Naive thymus-derived CD4-positive, alpha-beta T cell (primary cell): ENCODE results near the gene WWOX. TPM values are rescaled to one million over a fixed set of nuclear protein-coding genes. Genes with fewer than 3 reads are reported as not detected.

Experiments used
- ATAC-seq: fragments of 150-1000 bp; cut with Tn5 transposase; 2 replicates; pipeline ENCODE4 v1.10.0; 2021; ENCODE audit warnings: mild to moderate bottlenecking, moderate library complexity
- CTCF ChIA-PET: fragments of 350-600 bp; sonication (Branson Sonifier 250); formaldehyde crosslinking; loops from one replicate; lab custom pipeline; 2021; ENCODE audit warnings: antibody characterized with exemption; lab: Charles Lee
- POLR2A ChIA-PET: fragments of 350-600 bp; sonication (Branson Sonifier 250); formaldehyde crosslinking; loops from one replicate; lab custom pipeline; 2021; ENCODE audit warnings: antibody characterized with exemption, inconsistent platforms; lab: Charles Lee
- DNase-seq, 9 donors: peaks; one replicate each; pipeline versions ENCODE4 v3.0.0 to v3.0.0-alpha.2; 2020 to 2022; ENCODE audit warnings: mixed read lengths in 1 of 9
- H3K27ac ChIP-seq: one replicate; pipeline ENCODE4 v1.7.0; 2013; ENCODE audit warnings: mild to moderate bottlenecking, low read depth, low read length, moderate library complexity
- H3K27me3 ChIP-seq, 2 donors: one replicate each; pipeline ENCODE4 v1.7.0; 2013; ENCODE audit warnings: low read length in 2 of 2, mild to moderate bottlenecking in 2 of 2, moderate library complexity in 2 of 2; ENCODE audit not compliant: control insufficient read depth in 2 of 2, insufficient read depth in 2 of 2
- H3K36me3 ChIP-seq, 3 experiments: 1 replicate in 2 of 3; 2 replicates in 1 of 3; pipeline ENCODE4 v1.7.0; 2013; ENCODE audit warnings: low read length in 3 of 3, mild to moderate bottlenecking in 3 of 3, moderate library complexity in 1 of 3; ENCODE audit not compliant: insufficient read depth in 3 of 3, control insufficient read depth in 2 of 3
- H3K4me1 ChIP-seq, 2 donors: one replicate each; pipeline ENCODE4 v1.7.0; 2013; ENCODE audit warnings: low read length in 2 of 2, mild to moderate bottlenecking in 2 of 2, moderate library complexity in 1 of 2; ENCODE audit not compliant: control insufficient read depth in 2 of 2, insufficient read depth in 2 of 2
- H3K4me3 ChIP-seq: 2 replicates; pipeline ENCODE4 v1.7.0; 2013; ENCODE audit warnings: mild to moderate bottlenecking, low read length
- H3K9me3 ChIP-seq, 3 experiments: 1 replicate in 2 of 3; 2 replicates in 1 of 3; pipeline ENCODE4 v1.7.0; 2013; ENCODE audit warnings: low read length in 3 of 3; ENCODE audit not compliant: control insufficient read depth in 2 of 3
- H3K27ac Mint-ChIP-seq, 9 donors: one replicate each; pipeline ENCODE4 v1.8.0; 2020 to 2022; ENCODE audit warnings: mixed read lengths in 9 of 9, mild to moderate bottlenecking in 8 of 9, moderate library complexity in 5 of 9, inconsistent platforms in 2 of 9
- H3K27me3 Mint-ChIP-seq, 5 donors: one replicate each; pipeline ENCODE4 v1.8.0; 2021 to 2022; ENCODE audit warnings: mixed read lengths in 5 of 5, mild to moderate bottlenecking in 1 of 5
- H3K36me3 Mint-ChIP-seq, 5 donors: one replicate each; pipeline ENCODE4 v1.8.0; 2020 to 2022; ENCODE audit warnings: mixed read lengths in 5 of 5, mild to moderate bottlenecking in 3 of 5, inconsistent platforms in 1 of 5
- H3K4me1 Mint-ChIP-seq, 7 donors: one replicate each; pipeline ENCODE4 v1.8.0; 2020 to 2022; ENCODE audit warnings: mixed read lengths in 7 of 7, mild to moderate bottlenecking in 3 of 7, inconsistent platforms in 1 of 7
- H3K4me3 Mint-ChIP-seq, 10 donors: one replicate each; pipeline ENCODE4 v1.8.0; 2020 to 2022; ENCODE audit warnings: mild to moderate bottlenecking in 10 of 10, mixed read lengths in 10 of 10, moderate library complexity in 6 of 10, inconsistent platforms in 2 of 10
- H3K9me3 Mint-ChIP-seq, 11 donors: one replicate each; pipeline ENCODE4 v1.8.0; 2020 to 2022; ENCODE audit warnings: mixed read lengths in 11 of 11, mild to moderate bottlenecking in 4 of 11, inconsistent platforms in 1 of 11, moderate library complexity in 1 of 11
- intact Hi-C, 2 donors: fragments of 100-400 bp; cut with micrococcal nuclease; formaldehyde crosslinking; loops; one replicate each; pipeline ENCODE4 v1.15.1; 2023
- polyA plus RNA-seq, 2 donors: library from polyadenylated mRNA; unstranded; fragments of 300-500 nt; fragmentation: Illumina TruSeq; gene quantifications; one replicate each; pipeline ENCODE4 v1.2.3, GENCODE V29; 2021
- total RNA-seq, 6 experiments: library from RNA in 5 of 6; stranded (reverse) in 5 of 6; gene quantifications; 1 replicate in 5 of 6; 2 replicates in 1 of 6; pipeline ENCODE4 v1.2.3 and lab custom pipeline; 2021 to 2026

Gene WWOX
- total and polyA plus RNA-seq, 7 experiments from 2014 or later: 13.8 to 31.1 (median 20.8) TPM

- Mint-ChIP-seq H3K9me3 (peaks cover 0 to 5% (median 0%) of the 10 kb centered on the region in 11 donors), H3K36me3 (peaks cover 0 to 25% (median 7%) of the 10 kb centered on the region in 5 donors), H3K27me3 (no peaks in the 10 kb centered on the region), H3K4me1 (peaks cover 0 to 3% (median 2%) of the 10 kb centered on the region in 7 donors), H3K27ac (no peak overlapping the region), H3K4me3 (no peak overlapping the region)
- Histone ChIP-seq H3K4me3 (no peak overlapping the region), H3K4me1 (no peaks in the 10 kb centered on the region), H3K36me3 (no peaks in the 10 kb centered on the region), H3K27ac (no peak overlapping the region), H3K27me3 (no peaks in the 10 kb centered on the region), H3K9me3 (no peaks in the 10 kb centered on the region)
- DNase-seq (no peak), ATAC-seq (no peak)
- ChIA-PET CTCF (no interaction called here), POLR2A (no interaction called here)
- intact Hi-C loops: loop anchor here in 1 of 2 donors (10.0 kb wide), 1 partner anchor 324 kb away; no protein-coding TSS in a partner anchor
These were observed 339.2 kb downstream of the WWOX start for GRCh38 chr16:78438632-78439031.

DNA sequence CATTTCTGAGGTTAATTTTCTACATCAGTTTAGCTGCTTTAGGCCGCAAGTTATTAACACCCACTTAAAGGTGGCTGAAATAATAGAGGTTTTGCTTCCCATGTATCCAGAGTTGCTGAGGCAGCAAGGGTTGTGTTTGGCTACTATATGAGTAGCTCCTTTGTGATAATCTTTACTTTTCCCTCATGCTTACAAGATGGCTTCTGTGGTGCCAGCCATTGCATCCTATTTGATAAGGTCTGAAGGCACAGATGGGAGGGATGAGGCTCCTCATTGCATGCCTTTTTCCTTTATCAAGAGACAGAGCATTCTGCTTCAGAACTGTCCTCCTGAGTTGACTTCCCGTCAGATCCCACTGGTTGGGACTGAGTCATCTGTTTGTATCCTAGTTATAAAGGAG, 340.2 kb downstream of the WWOX start:
- Mint-ChIP-seq H3K27ac (no peak overlapping the region), H3K4me3 (no peak overlapping the region), H3K36me3 (peaks cover 0 to 17% (median 0%) of the 10 kb centered on the region in 5 donors), H3K9me3 (peaks cover 0 to 4% (median 0%) of the 10 kb centered on the region in 11 donors), H3K4me1 (peaks cover 0 to 9% (median 3%) of the 10 kb centered on the region in 7 donors), H3K27me3 (no peaks in the 10 kb centered on the region)
- no peak overlapping the region for H3K4me3 ChIP-seq
- intact Hi-C loops: loop anchor here in 1 of 2 donors (10.0 kb wide), 1 partner anchor 325 kb away; no protein-coding TSS in a partner anchor
- no peaks in the 10 kb centered on the region for H3K27me3 ChIP-seq
- H3K27ac ChIP-seq: no peak overlapping the region
- ChIA-PET CTCF (no interaction called here), POLR2A (no interaction called here)
- no peaks in the 10 kb centered on the region for H3K4me1 ChIP-seq
- ATAC-seq: no peak
- DNase-seq: no peak
- no peaks in the 10 kb centered on the region for H3K36me3 ChIP-seq
- no peaks in the 10 kb centered on the region for H3K9me3 ChIP-seq

DNA sequence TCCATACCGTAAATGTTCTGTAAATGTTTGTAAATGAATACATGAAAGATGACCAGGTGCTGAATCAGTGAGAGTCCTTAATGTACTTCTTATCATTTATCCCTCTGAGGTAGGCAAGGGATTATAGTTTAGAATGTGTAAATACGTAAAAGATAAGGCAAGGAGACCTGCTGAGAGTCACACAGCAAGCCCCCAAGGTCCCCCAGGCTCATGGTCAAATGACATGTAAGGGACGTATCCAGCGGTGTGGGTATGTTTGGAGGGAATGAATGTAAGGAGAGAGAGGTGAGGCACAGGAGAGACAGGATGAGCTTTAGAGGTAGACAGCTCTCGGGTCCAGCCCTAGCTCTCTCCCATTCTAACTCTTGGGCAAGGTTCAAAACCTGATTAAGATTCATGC, 341.8 kb downstream of the WWOX start:
- no peaks in the 10 kb centered on the region for H3K9me3 ChIP-seq
- Mint-ChIP-seq H3K36me3 (peaks cover 0 to 9% (median 0%) of the 10 kb centered on the region in 5 donors), H3K9me3 (peaks cover 0 to 4% (median 0%) of the 10 kb centered on the region in 11 donors), H3K27me3 (no peaks in the 10 kb centered on the region), H3K4me1 (peaks cover 0 to 9% (median 3%) of the 10 kb centered on the region in 7 donors), H3K4me3 (no peak overlapping the region), H3K27ac (no peak overlapping the region)
- no peak overlapping the region for H3K27ac ChIP-seq
- CTCF ChIA-PET: no interaction called here
- DNase-seq: no peak
- ATAC-seq: no peak
- no peaks in the 10 kb centered on the region for H3K36me3 ChIP-seq
- POLR2A ChIA-PET: no interaction called here
- H3K4me3 ChIP-seq: no peak overlapping the region
- intact Hi-C loops: no loop called here
- no peaks in the 10 kb centered on the region for H3K4me1 ChIP-seq
- no peaks in the 10 kb centered on the region for H3K27me3 ChIP-seq

GRCh38 chr16:78443542-78444364, 344.3 kb downstream of the WWOX start:
- Mint-ChIP-seq H3K36me3 (peaks cover 0 to 9% (median 0%) of the 10 kb centered on the region in 5 donors), H3K4me1 (peaks cover 0 to 9% (median 3%) of the 10 kb centered on the region in 7 donors), H3K27ac (no peak overlapping the region), H3K27me3 (no peaks in the 10 kb centered on the region), H3K9me3 (peaks cover 0 to 4% (median 0%) of the 10 kb centered on the region in 11 donors), H3K4me3 (no peak overlapping the region)
- Histone ChIP-seq H3K4me3 (no peak overlapping the region), H3K27me3 (no peaks in the 10 kb centered on the region), H3K36me3 (no peaks in the 10 kb centered on the region), H3K27ac (no peak overlapping the region), H3K9me3 (no peaks in the 10 kb centered on the region), H3K4me1 (no peaks in the 10 kb centered on the region)
- CTCF ChIA-PET: no interaction called here
- POLR2A ChIA-PET: no interaction called here
- DNase-seq (no peak), ATAC-seq (no peak)
- intact Hi-C loops: no loop called here

DNA sequence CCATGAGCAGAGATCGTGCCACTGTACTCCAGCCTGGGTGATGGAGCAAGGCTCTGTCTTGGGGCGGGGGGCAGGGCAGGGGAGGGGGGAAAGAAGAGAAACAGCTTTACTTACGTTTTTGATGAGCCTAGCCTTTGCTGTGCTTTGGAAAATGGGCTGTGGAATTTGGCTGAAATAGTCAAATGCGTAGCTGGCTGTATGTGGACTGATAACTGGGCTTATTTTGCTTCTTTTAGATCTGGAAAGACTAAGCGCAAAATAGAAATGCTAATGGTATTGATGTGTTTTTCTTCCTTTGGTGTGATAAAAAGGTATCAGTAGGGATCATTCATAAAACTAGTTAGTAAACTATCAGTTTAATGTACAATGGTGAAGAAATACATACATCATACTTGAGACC, 346.4 kb downstream of the WWOX start:
- Mint-ChIP-seq H3K36me3 (peaks cover 0 to 4% (median 0%) of the 10 kb centered on the region in 5 donors), H3K9me3 (peaks cover 0 to 4% (median 0%) of the 10 kb centered on the region in 11 donors), H3K27me3 (no peaks in the 10 kb centered on the region), H3K4me3 (no peak overlapping the region), H3K27ac (no peak overlapping the region), H3K4me1 (peaks cover 0 to 9% (median 3%) of the 10 kb centered on the region in 7 donors)
- H3K36me3 ChIP-seq: no peaks in the 10 kb centered on the region
- POLR2A ChIA-PET: no interaction called here
- H3K4me3 ChIP-seq: no peak overlapping the region
- no peak overlapping the region for H3K27ac ChIP-seq
- no peaks in the 10 kb centered on the region for H3K9me3 ChIP-seq
- DNase-seq (no peak), ATAC-seq (no peak)
- no peaks in the 10 kb centered on the region for H3K4me1 ChIP-seq
- no peaks in the 10 kb centered on the region for H3K27me3 ChIP-seq
- CTCF ChIA-PET: no interaction called here
- intact Hi-C loops: no loop called here

- peaks cover 0 to 4% (median 0%) of the 10 kb centered on the region in 5 donors for H3K36me3 Mint-ChIP-seq
- H3K4me3 Mint-ChIP-seq: no peak overlapping the region
- peaks cover 0 to 9% (median 3%) of the 10 kb centered on the region in 7 donors for H3K4me1 Mint-ChIP-seq
- ATAC-seq: no peak
- H3K4me3 ChIP-seq: no peak overlapping the region
- no peak overlapping the region for H3K27ac Mint-ChIP-seq
- POLR2A ChIA-PET: no interaction called here
- peaks cover 0 to 4% (median 0%) of the 10 kb centered on the region in 11 donors for H3K9me3 Mint-ChIP-seq
- H3K36me3 ChIP-seq: no peaks in the 10 kb centered on the region
- H3K4me1 ChIP-seq: no peaks in the 10 kb centered on the region
- H3K9me3 ChIP-seq: no peaks in the 10 kb centered on the region
- H3K27ac ChIP-seq: no peak overlapping the region
- CTCF ChIA-PET: no interaction called here
- intact Hi-C loops: no loop called here
- DNase-seq: no peak
- no peaks in the 10 kb centered on the region for H3K27me3 Mint-ChIP-seq
- H3K27me3 ChIP-seq: no peaks in the 10 kb centered on the region
These were observed 347.0 kb downstream of the WWOX start for GRCh38 chr16:78446486-78446885.
